Thymus (tissue), 11 donors: ENCODE measurements around the gene CBLC. TPM values are rescaled to one million over a fixed set of nuclear protein-coding genes. Genes with fewer than 3 reads are reported as not detected.

Source experiments
- DNase-seq, 9 donors: peaks; one replicate each; pipeline ENCODE4 v3.0.0-alpha.2; 2013; ENCODE audit warnings: low spot score in 9 of 9, low read depth in 6 of 9, missing footprints in 1 of 9
- H3K27ac ChIP-seq, 2 donors: one replicate each; pipeline ENCODE4 v1.5.1; 2013; ENCODE audit warnings: control low read depth in 1 of 2, low read depth in 1 of 2, low read length in 1 of 2, mild to moderate bottlenecking in 1 of 2, moderate library complexity in 1 of 2
- H3K27me3 ChIP-seq, 2 donors: one replicate each; pipeline ENCODE4 v1.5.1; 2013; ENCODE audit warnings: low read length in 1 of 2; ENCODE audit not compliant: control insufficient read depth in 2 of 2, insufficient read depth in 1 of 2
- H3K36me3 ChIP-seq, 2 donors: one replicate each; pipeline ENCODE4 v1.5.1; 2013; ENCODE audit warnings: low read length in 1 of 2, mild to moderate bottlenecking in 1 of 2, moderate library complexity in 1 of 2; ENCODE audit not compliant: control insufficient read depth in 2 of 2, insufficient read depth in 2 of 2
- H3K4me1 ChIP-seq, 2 donors: one replicate each; pipeline ENCODE4 v1.5.1; 2013; ENCODE audit warnings: low read length in 2 of 2; ENCODE audit not compliant: control insufficient read depth in 2 of 2, insufficient read depth in 2 of 2
- H3K4me3 ChIP-seq, 2 donors: one replicate each; pipeline ENCODE4 v1.5.1; 2013; ENCODE audit warnings: low read length in 2 of 2, control low read depth in 1 of 2, mild to moderate bottlenecking in 1 of 2
- H3K9me3 ChIP-seq, 2 donors: one replicate each; pipeline ENCODE4 v1.5.1; 2013; ENCODE audit warnings: low read length in 1 of 2, mild to moderate bottlenecking in 1 of 2; ENCODE audit not compliant: control insufficient read depth in 2 of 2, insufficient read depth in 1 of 2
- WGBS: extraction: QIAGEN DNeasy Blood & Tissue Kit; methylation state at CpG from one replicate; pipeline ENCODE4 v1.1.7; 2013; 5-methylcytosine and 5-hydroxymethylcytosine counted together
- polyA plus RNA-seq: library from polyadenylated mRNA; stranded (reverse); fragments of 200-250 nt; gene quantifications from one replicate; pipeline ENCODE4 v1.2.3, GENCODE V29; 2013
- total RNA-seq: library from RNA; stranded (reverse); fragments of 120-200 nt; gene quantifications from one replicate; pipeline ENCODE4 v1.2.4, GENCODE V29; 2013
- donor health status: healthy.

Gene CBLC
- total and polyA plus RNA-seq, 2 donors: 0.42 to 2.0 TPM

GRCh38 chr19:44800461-44800860, 22.8 kb downstream of the CBLC start:
- no peak overlapping the region for H3K4me3 ChIP-seq
- H3K9me3 ChIP-seq: peaks cover 0 to 2% of the 10 kb centered on the region in 2 donors
- H3K4me1 ChIP-seq: peaks cover 0 to 12% of the 10 kb centered on the region in 2 donors
- peaks cover 0 to 4% of the 10 kb centered on the region in 2 donors for H3K27me3 ChIP-seq
- H3K36me3 ChIP-seq: no peaks in the 10 kb centered on the region
- 4% methylated on average over 3 of the region's 3 CpGs for WGBS
- DNase-seq: peak; percentile 29 to 79 (median 50)
- H3K27ac ChIP-seq: no peak overlapping the region

- no peak for DNase-seq
- 93% methylated on average over 13 of the region's 13 CpGs for WGBS
- Histone ChIP-seq H3K9me3 (peaks cover 0 to 8% of the 10 kb centered on the region in 2 donors), H3K36me3 (no peaks in the 10 kb centered on the region), H3K27ac (no peak overlapping the region), H3K4me3 (no peak overlapping the region), H3K27me3 (peaks cover 0 to 22% of the 10 kb centered on the region in 2 donors), H3K4me1 (peaks cover 0 to 9% of the 10 kb centered on the region in 2 donors)
Observed at GRCh38 chr19:44803442-44804428, 26.0 kb downstream of the CBLC start.

- 97% methylated on average over 7 of the region's 7 CpGs for WGBS
- H3K36me3 ChIP-seq: no peaks in the 10 kb centered on the region
Observed at GRCh38 chr19:44806291-44806690, 28.6 kb downstream of the CBLC start.

GRCh38 chr19:44807162-44807561, 29.5 kb downstream of the CBLC start:
- Histone ChIP-seq H3K36me3 (no peaks in the 10 kb centered on the region), H3K4me1 (peaks cover 0 to 10% of the 10 kb centered on the region in 2 donors), H3K9me3 (peaks cover 0 to 8% of the 10 kb centered on the region in 2 donors), H3K27ac (no peak overlapping the region), H3K4me3 (no peak overlapping the region), H3K27me3 (peaks cover 0 to 37% of the 10 kb centered on the region in 2 donors)
- WGBS: 88% methylated on average over 5 of the region's 5 CpGs
- DNase-seq: no peak

More at GRCh38 chr19:44806291-44806690, 28.6 kb downstream of the CBLC start:
- peaks cover 0 to 10% of the 10 kb centered on the region in 2 donors for H3K4me1 ChIP-seq
- peaks cover 0 to 8% of the 10 kb centered on the region in 2 donors for H3K9me3 ChIP-seq
- no peak for DNase-seq
- no peak overlapping the region for H3K4me3 ChIP-seq
- peaks cover 0 to 37% of the 10 kb centered on the region in 2 donors for H3K27me3 ChIP-seq
- H3K27ac ChIP-seq: no peak overlapping the region

- Histone ChIP-seq H3K27me3 (peaks cover 0 to 37% of the 10 kb centered on the region in 2 donors), H3K4me1 (peaks cover 0 to 10% of the 10 kb centered on the region in 2 donors), H3K4me3 (no peak overlapping the region), H3K27ac (no peak overlapping the region), H3K9me3 (peaks cover 0 to 8% of the 10 kb centered on the region in 2 donors), H3K36me3 (no peaks in the 10 kb centered on the region)
- whole genome bisulfite sequencing: 41% methylated on average over 14 of the region's 14 CpGs
- no peak for DNase-seq
Observed at GRCh38 chr19:44807652-44808462, 30.2 kb downstream of the CBLC start.

- Histone ChIP-seq H3K4me1 (peaks cover 0 to 10% of the 10 kb centered on the region in 2 donors), H3K27me3 (peaks cover 0 to 37% of the 10 kb centered on the region in 2 donors), H3K36me3 (no peaks in the 10 kb centered on the region), H3K27ac (no peak within 1 kb of the TSS), H3K4me3 (peak within 1 kb of the TSS; percentile 20 to 24), H3K9me3 (peaks cover 0 to 8% of the 10 kb centered on the region in 2 donors)
- WGBS: 4% methylated on average over 59 of the region's 59 CpGs
- DNase-seq: no peak
Observed at GRCh38 chr19:44808463-44809371, 31.0 kb downstream of the CBLC start, which contains the start of gene BCAM. Gene BCAM (plus strand): TSS chr19:44809103. CDS start chr19:44809125, 22 bp downstream.

- no peaks in the 10 kb centered on the region for H3K36me3 ChIP-seq
- peak overlapping the region; percentile 19 to 24 for H3K4me3 ChIP-seq
- H3K4me1 ChIP-seq: peaks cover 0 to 10% of the 10 kb centered on the region in 2 donors
- WGBS: 70% methylated on average over 7 of the region's 7 CpGs
- H3K27me3 ChIP-seq: peaks cover 0 to 33% of the 10 kb centered on the region in 2 donors
- peaks cover 0 to 5% of the 10 kb centered on the region in 2 donors for H3K9me3 ChIP-seq
- DNase-seq: no peak
- H3K27ac ChIP-seq: no peak overlapping the region
Observed at GRCh38 chr19:44809577-44810233, 32.0 kb downstream of the CBLC start.
